ENCODE results near the gene DNAJC30. TPM values are rescaled to one million over a fixed set of nuclear protein-coding genes. Genes with fewer than 3 reads are reported as not detected.

DNAJC30 gene
- total RNA-seq, 6 experiments from 2014 or later = 5.4 to 8.8 (median 7.0) TPM

- Histone ChIP-seq H3K9me3 (no peaks in the 10 kb centered on the region), H3K4me3 (no peak overlapping the region), H3K36me3 (no peaks in the 10 kb centered on the region), H3K4me1 (peaks cover 0 to 3% (median 0%) of the 10 kb centered on the region in 4 donors), H3K27ac (no peak overlapping the region), H3K27me3 (no peaks in the 10 kb centered on the region)
- TF ChIP-seq POLR2A (IDR thresholded peaks at IDR 0.05) = no peak
- no CpG with 5 or more reads among the region's 1 CpG for WGBS (ENCODE audit: insufficient coverage, low coverage, low lambda C conversion rate, missing lambda C conversion rate)
- DNase-seq = no peak
- ATAC-seq = peak in 1 of 4 donors; percentile 17
- intact Hi-C loops (cut with DNase I) = loop anchor here in 1 of 2 donors (10.0 kb wide), 2 partner anchors 50 to 70 kb away; no protein-coding TSS in a partner anchor
Observed at GRCh38 chr7:73674468-73675124, 8.7 kb downstream of the DNAJC30 start.

DNA sequence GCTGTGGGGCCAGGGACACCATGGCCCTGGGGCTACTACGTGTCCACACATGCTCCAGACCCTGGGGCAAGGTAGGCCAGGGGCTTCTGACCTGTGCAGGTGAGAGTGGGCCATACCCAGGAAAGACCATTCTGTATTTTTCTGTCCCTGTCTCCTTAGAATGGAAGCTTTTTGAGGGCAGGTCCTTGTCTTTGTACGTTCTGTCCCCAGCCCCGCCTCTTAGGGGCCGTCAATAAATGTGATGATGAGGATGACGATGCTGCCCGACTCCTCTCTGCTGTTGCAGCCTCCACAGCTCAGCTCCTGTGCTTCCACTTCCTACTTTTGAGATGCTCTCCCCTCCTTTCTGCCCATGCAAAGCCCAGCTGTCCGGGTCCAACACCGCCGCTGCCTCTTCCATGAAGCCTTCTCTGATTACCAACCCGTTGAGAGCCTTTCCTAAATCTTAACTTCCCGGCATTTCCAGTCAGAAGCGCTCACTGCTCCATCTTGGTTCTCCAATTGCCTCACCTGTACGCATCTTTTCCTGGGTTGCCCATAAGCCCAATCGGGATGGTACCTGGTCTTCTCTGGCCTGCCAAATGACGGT, 11.3 kb downstream of the DNAJC30 start:
- Histone ChIP-seq H3K4me1 (no peaks in the 10 kb centered on the region), H3K27me3 (no peaks in the 10 kb centered on the region), H3K9me3 (no peaks in the 10 kb centered on the region), H3K36me3 (no peaks in the 10 kb centered on the region), H3K27ac (no peak overlapping the region), H3K4me3 (no peak overlapping the region)
- 89% methylated on average over 9 of the region's 15 CpGs for WGBS (ENCODE audit: insufficient coverage, low coverage, low lambda C conversion rate, missing lambda C conversion rate)
- no peak for DNase-seq
- no peak for ATAC-seq
- intact Hi-C loops (cut with DNase I) = loop anchor here in 1 of 2 donors (10.0 kb wide), 2 partner anchors 53 to 67 kb away; no protein-coding TSS in a partner anchor
- TF ChIP-seq POLR2A (IDR thresholded peaks at IDR 0.05) (no peak), CTCF (IDR thresholded peaks at IDR 0.05) (no peak)

DNA sequence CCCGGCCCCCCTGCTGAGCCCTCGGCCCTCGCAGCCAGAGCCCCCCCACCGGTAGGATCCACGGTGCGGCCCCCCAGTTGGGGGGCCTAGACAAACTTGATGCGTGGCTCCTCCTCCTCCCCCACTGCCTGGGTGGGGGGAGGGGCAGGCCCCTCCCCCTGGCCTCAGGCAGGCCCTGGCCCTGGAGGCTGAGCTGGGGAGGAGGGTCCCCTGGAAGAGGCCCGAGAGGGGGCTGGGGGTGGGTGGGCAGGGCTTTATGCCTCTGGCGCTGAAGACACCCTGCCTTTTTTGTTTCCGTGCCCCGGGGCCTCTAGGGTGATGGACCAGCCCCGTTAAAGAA, 12.0 kb downstream of the DNAJC30 start:
- no peaks in the 10 kb centered on the region for H3K27me3 ChIP-seq
- H3K27ac ChIP-seq = no peak overlapping the region

GRCh38 chr7:73669858-73670385, 13.3 kb downstream of the DNAJC30 start:
- Histone ChIP-seq H3K4me1 (peaks cover 0 to 10% (median under 1%) of the 10 kb centered on the region in 4 donors), H3K27ac (no peak overlapping the region), H3K4me3 (no peak overlapping the region), H3K27me3 (no peaks in the 10 kb centered on the region), H3K36me3 (no peaks in the 10 kb centered on the region), H3K9me3 (no peaks in the 10 kb centered on the region)
- WGBS (ENCODE audit: insufficient coverage, low coverage, low lambda C conversion rate, missing lambda C conversion rate) = 72% methylated on average over 4 of the region's 12 CpGs
- ATAC-seq (no peak), DNase-seq (no peak)
- TF ChIP-seq CTCF (IDR thresholded peaks at IDR 0.05) (no peak), POLR2A (IDR thresholded peaks at IDR 0.05) (no peak)
- intact Hi-C loops (cut with DNase I) = loop anchor here in 1 of 2 donors (10.0 kb wide), 2 partner anchors 55 to 65 kb away; no protein-coding TSS in a partner anchor

More for the DNA sequence above, 12.0 kb downstream of the DNAJC30 start:
- no peak for DNase-seq
- H3K4me3 ChIP-seq = no peak overlapping the region
- intact Hi-C loops (cut with DNase I) = loop anchor here in 1 of 2 donors (10.0 kb wide), 2 partner anchors 54 to 66 kb away; no protein-coding TSS in a partner anchor
- TF ChIP-seq POLR2A (IDR thresholded peaks at IDR 0.05) (no peak), CTCF (IDR thresholded peaks at IDR 0.05) (no peak)
- H3K4me1 ChIP-seq = peaks cover 0 to 4% (median 0%) of the 10 kb centered on the region in 4 donors
- H3K9me3 ChIP-seq = no peaks in the 10 kb centered on the region
- WGBS (ENCODE audit: insufficient coverage, low coverage, low lambda C conversion rate, missing lambda C conversion rate) = no CpG with 5 or more reads among the region's 12 CpGs
- ATAC-seq = no peak
- no peaks in the 10 kb centered on the region for H3K36me3 ChIP-seq

DNA sequence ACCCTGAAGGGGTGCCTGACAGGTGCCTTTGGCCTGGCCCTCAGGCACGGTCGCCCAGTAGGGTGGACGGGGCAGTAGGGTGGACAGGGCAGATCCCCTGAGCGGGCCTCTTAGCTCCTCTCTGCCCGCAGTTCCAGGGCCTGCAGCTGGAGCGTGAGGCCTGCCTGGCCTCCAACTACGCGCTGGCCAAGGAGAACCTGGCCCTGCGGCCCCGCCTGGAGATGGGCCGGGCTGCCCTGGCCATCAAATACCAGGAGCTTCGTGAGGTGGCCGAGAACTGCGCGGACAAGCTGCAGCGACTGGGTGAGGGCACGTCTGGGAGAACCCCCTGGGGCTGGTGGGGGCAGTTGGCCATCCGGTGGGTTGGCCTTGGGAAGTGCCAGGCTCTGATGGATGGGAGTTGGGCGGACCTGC, 14.0 kb downstream of the DNAJC30 start:
- H3K36me3 ChIP-seq = no peaks in the 10 kb centered on the region
- H3K4me1 ChIP-seq = peaks cover 0 to 10% (median under 1%) of the 10 kb centered on the region in 4 donors
- no peak for TF ChIP-seq CTCF (IDR thresholded peaks at IDR 0.05)
- TF ChIP-seq POLR2A (IDR thresholded peaks at IDR 0.05) = no peak
- DNase-seq (no peak), ATAC-seq (no peak)
- WGBS (ENCODE audit: insufficient coverage, low coverage, low lambda C conversion rate, missing lambda C conversion rate) = 68% methylated on average over 2 of the region's 19 CpGs
- no peak overlapping the region for H3K4me3 ChIP-seq
- no peaks in the 10 kb centered on the region for H3K27me3 ChIP-seq
- H3K27ac ChIP-seq = no peak overlapping the region
- H3K9me3 ChIP-seq = no peaks in the 10 kb centered on the region
- intact Hi-C loops (cut with DNase I) = no loop called here
